EH (cell line): ENCODE measurements around the gene IFI30.
A peak's percentile ranks its signal among the peaks of the same experiment; 100 is the strongest.

Experiments used
- DNase-seq: peaks from one replicate; pipeline ENCODE4 v3.0.0-alpha.2; 2015; ENCODE audit warnings: low read depth

Gene IFI30

GRCh38 chr19:18225702-18226468, 52.3 kb downstream of the IFI30 start, which contains the start of gene PDE4C:
Gene PDE4C (minus strand): TSS chr19:18226438. CDS start chr19:18226415, 23 bp downstream.
- peak; percentile 26 for DNase-seq

DNA sequence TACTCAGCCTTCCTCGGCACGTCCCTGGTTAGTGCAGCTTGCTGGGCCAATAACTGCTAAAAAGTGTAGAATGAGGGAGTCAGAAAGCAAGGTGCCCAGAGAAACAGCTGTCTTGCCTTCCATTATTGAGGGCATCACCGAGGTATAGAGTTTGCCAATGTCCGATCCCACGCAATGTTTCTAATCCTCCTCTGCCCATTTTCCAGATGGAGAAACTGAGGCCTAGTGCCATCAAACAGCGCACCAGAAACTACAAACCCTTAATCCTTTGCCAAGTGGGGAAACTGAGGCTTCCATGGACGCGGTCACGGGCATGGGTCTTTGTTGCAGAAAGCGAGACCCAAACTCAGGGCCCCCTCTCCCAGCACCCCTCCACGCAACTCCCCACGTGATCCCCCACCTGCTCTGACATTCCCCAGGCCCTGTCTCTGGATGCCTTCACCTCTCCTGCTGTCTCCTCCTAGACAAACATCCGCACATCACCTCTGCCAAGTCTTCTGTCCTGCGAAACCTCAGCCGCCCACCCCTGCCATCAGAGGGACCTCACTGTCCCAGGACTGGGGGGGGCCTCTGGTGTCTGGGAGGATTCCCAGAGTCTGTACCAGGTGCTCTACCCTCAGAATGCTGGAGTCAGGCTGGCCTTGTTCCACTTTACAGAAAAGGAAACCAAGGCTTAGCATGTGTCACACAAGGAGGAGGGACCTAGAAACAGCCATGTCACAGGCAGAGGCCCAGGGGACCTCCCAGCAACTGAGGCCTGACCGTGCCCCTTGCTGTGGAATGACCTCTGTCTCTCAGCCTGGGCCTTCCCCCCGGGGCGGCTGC, 53.6 kb downstream of the IFI30 start:
- DNase-seq = no peak
